Kidney (tissue), 14 donors: ENCODE measurements around the gene TSSK3. TPM values are rescaled to one million over a fixed set of nuclear protein-coding genes. Genes with fewer than 3 reads are reported as not detected.

Experiments used
- DNase-seq, 5 donors: peaks; one replicate each; pipeline ENCODE4 v3.0.0-alpha.2; 2013 to 2020
- FAIRE-seq: peaks from 2 replicates; lab custom pipeline; 2012; peaks lifted over from hg19 to GRCh38; lab: Jason Lieb, UNC
- H3K27ac ChIP-seq, 2 donors: one replicate each; pipeline ENCODE4 v1.7.0; 2013; ENCODE audit warnings: low read depth in 2 of 2, low read length in 2 of 2, inconsistent platforms in 1 of 2
- H3K27me3 ChIP-seq: one replicate; pipeline ENCODE4 v1.7.1; 2013; ENCODE audit warnings: low read length, inconsistent platforms; ENCODE audit not compliant: control insufficient read depth, insufficient read depth
- H3K36me3 ChIP-seq, 3 donors: one replicate each; pipeline versions ENCODE4 v1.7.0 to v1.7.1; 2013; ENCODE audit warnings: low read length in 3 of 3, control low read depth in 1 of 3, inconsistent platforms in 1 of 3; ENCODE audit not compliant: insufficient read depth in 3 of 3, control insufficient read depth in 2 of 3
- H3K4me1 ChIP-seq, 3 donors: one replicate each; pipeline versions ENCODE4 v1.7.0 to v1.7.1; 2013; ENCODE audit warnings: low read length in 3 of 3, inconsistent platforms in 1 of 3, low read depth in 1 of 3; ENCODE audit not compliant: control insufficient read depth in 2 of 3, insufficient read depth in 2 of 3
- H3K4me3 ChIP-seq, 3 donors: one replicate each; pipeline versions ENCODE4 v1.7.0 to v1.8.1; 2013; ENCODE audit warnings: low read length in 3 of 3, control low read depth in 1 of 3, inconsistent platforms in 1 of 3
- H3K9ac ChIP-seq, 3 donors: one replicate each; pipeline versions ENCODE4 v1.7.0 to v1.7.1; 2013; ENCODE audit warnings: low read length in 3 of 3, control low read depth in 1 of 3, inconsistent platforms in 1 of 3
- H3K9me3 ChIP-seq, 3 donors: one replicate each; pipeline versions ENCODE4 v1.7.0 to v1.7.1; 2013; ENCODE audit warnings: low read length in 3 of 3, control low read depth in 1 of 3, inconsistent platforms in 1 of 3; ENCODE audit not compliant: control insufficient read depth in 2 of 3, insufficient read depth in 1 of 3
- CTCF ChIP-seq: IDR thresholded peaks from 3 replicates; pipeline ENCODE4 v1.5.1; 2012; ENCODE audit warnings: mild to moderate bottlenecking, moderate library complexity, borderline replicate concordance; ENCODE audit not compliant: insufficient read depth; ENCODE audit errors: extremely low read depth
- intact Hi-C: fragments of 100-400 bp; cut with DNase I; formaldehyde crosslinking; loops from one replicate; pipeline ENCODE4 v1.11.1; 2022
- polyA plus RNA-seq: library from polyadenylated mRNA; stranded (reverse); fragments of 350-450 nt; fragmentation: Illumina TruSeq; extraction: RNeasy Lipid Tissue Mini Kit (QIAGEN cat#74804); gene quantifications from one replicate; pipeline ENCODE4 v1.2.3, GENCODE V29; 2014; ENCODE audit warnings: low read depth, low replicate concordance; ENCODE audit not compliant: insufficient read depth
- total RNA-seq: library from RNA; stranded (reverse); fragmentation: NEBNext Ultra II Directional; extraction: Animal tissue kit (Norgen Biotek cat#: 25700); gene quantifications from one replicate; pipeline ENCODE4 v1.2.1, GENCODE V29; 2021
- donor health status: control.
- donor health status: control.
- donor health status: control.
- donor health status: control.
- donor health status: control.
- donor health status: DM: yes; HTN: yes; CAD: no.
- donor health status: Normal renal cell carcinoma (clear cell type).

The TSSK3 gene
- total and polyA plus RNA-seq, 2 donors from 2014 or later: 4.3 TPM; not detected in 1

DNA sequence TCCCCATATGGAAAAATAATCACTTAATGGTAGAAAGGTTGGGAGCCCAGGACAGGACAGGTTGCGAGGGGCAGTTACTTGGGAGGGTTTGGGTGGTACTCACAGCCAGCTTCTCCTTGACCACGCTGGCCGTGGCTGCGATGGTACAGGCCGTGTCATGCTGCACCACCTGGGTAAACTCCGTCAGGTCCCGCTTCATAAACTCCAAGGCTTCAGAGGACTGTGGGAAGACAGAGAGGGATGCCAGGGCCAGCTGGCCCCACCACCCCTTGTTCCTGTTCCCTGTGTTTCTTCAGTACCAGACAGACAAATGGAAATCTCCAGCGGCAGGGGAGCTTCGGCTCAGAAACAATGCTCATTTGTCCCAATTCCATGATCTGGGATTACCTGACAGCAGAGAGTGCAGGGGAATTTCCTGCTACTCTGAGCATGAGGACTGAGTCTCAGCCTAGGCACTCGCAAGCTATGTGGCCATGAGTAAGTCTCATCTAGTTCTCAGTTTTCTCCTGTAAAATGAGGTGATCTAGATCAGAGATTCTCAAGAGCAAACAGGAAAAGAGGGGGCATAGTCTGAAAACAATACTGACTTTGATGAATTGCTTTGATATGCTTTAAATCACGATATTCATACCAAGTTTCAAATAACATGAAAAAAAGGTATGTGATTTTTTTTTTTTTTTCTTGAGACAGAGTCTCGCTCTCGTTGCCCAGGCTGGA, 24.5 kb downstream of the TSSK3 start:
- FAIRE-seq (no peak), DNase-seq (peak in 4 of 5 donors; percentile 57 to 68 (median 64))
- TF ChIP-seq CTCF: no peak
- intact Hi-C loops: no loop called here
- Histone ChIP-seq H3K27ac (no peak overlapping the region), H3K9me3 (no peaks in the 10 kb centered on the region), H3K4me3 (no peak overlapping the region), H3K9ac (no peak overlapping the region), H3K27me3 (no peaks in the 10 kb centered on the region), H3K4me1 (peaks cover 0 to 2% (median 0%) of the 10 kb centered on the region in 3 donors), H3K36me3 (peaks cover 9 to 41% (median 33%) of the 10 kb centered on the region in 3 donors)

GRCh38 chr1:32388641-32389040, 26.3 kb downstream of the TSSK3 start:
- FAIRE-seq (no peak), DNase-seq (no peak)
- H3K9me3 ChIP-seq: no peaks in the 10 kb centered on the region
- H3K27me3 ChIP-seq: no peaks in the 10 kb centered on the region
- TF ChIP-seq CTCF: no peak
- peaks cover 0 to 11% (median 7%) of the 10 kb centered on the region in 3 donors for H3K4me1 ChIP-seq
- H3K4me3 ChIP-seq: no peak overlapping the region
- H3K9ac ChIP-seq: no peak overlapping the region
- intact Hi-C loops: no loop called here
- H3K27ac ChIP-seq: no peak overlapping the region
- peaks cover 7 to 34% (median 19%) of the 10 kb centered on the region in 3 donors for H3K36me3 ChIP-seq

GRCh38 chr1:32390904-32391870, 28.8 kb downstream of the TSSK3 start:
- Histone ChIP-seq H3K9me3 (no peaks in the 10 kb centered on the region), H3K4me1 (peaks cover 0 to 11% (median 7%) of the 10 kb centered on the region in 3 donors), H3K27me3 (no peaks in the 10 kb centered on the region), H3K9ac (no peak overlapping the region), H3K27ac (no peak overlapping the region), H3K36me3 (peaks cover 5 to 25% (median 7%) of the 10 kb centered on the region in 3 donors), H3K4me3 (no peak overlapping the region)
- DNase-seq (no peak), FAIRE-seq (no peak)
- intact Hi-C loops: no loop called here
- no peak for TF ChIP-seq CTCF
